GM18519 (cell line): ENCODE data around the gene NUDT9.
"Not testable (repeated sequence)": the region's sequence is repeated elsewhere in the genome, so short reads cannot be mapped to it uniquely, and the experiment has no call there.

Experiments
- ATAC-seq: cut with Tn5 transposase; IDR thresholded peaks from one replicate; pipeline ENCODE4 v1.9.1; 2021; ENCODE audit warnings: mild to moderate bottlenecking, moderate library complexity; ENCODE audit not compliant: unreplicated experiment, low FRiP score

NUDT9 gene

GRCh38 chr4:87451537-87451936 lies 29.2 kb downstream of the NUDT9 start:
- no peak for ATAC-seq

DNA sequence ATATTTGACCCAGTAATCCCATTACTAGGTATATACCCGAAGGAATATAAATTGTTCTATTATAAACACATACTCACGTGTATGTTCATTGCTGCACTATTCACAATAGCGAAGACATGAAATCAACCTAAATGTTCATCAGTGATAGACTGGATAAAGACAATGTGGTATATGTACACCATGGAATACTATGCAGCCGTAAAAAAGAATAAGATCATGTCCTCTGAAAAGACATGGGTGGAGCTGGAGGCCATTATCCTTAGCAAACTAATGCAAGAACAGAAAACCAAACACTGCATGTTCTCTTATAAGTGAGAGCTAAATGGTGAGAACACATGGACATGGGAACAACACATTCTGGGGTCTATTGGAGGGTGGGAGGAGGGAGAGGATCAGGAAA lies 36.5 kb downstream of the NUDT9 start:
- no peak for ATAC-seq

- no peak for ATAC-seq
Measured at GRCh38 chr4:87461281-87461700, 38.9 kb downstream of the NUDT9 start.

DNA sequence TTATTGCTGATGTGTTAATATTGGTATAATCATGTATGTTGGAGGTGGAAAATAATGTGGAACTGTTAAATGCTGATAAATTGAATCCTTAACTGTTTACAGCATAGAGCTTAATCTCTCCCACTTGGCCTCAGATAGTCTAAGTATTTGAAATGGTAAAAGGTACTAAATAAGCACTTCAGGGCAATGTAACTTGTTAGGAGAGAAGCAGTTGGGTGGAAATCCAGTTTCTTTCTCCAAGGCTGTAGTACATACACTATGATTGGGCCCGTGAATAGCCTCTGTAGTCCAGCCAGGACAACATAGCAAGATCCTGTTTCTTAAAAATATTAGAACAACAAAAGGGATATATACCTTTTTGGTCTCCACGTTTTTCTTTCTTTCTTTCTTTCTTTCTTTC lies 39.7 kb downstream of the NUDT9 start:
- no peak for ATAC-seq

DNA sequence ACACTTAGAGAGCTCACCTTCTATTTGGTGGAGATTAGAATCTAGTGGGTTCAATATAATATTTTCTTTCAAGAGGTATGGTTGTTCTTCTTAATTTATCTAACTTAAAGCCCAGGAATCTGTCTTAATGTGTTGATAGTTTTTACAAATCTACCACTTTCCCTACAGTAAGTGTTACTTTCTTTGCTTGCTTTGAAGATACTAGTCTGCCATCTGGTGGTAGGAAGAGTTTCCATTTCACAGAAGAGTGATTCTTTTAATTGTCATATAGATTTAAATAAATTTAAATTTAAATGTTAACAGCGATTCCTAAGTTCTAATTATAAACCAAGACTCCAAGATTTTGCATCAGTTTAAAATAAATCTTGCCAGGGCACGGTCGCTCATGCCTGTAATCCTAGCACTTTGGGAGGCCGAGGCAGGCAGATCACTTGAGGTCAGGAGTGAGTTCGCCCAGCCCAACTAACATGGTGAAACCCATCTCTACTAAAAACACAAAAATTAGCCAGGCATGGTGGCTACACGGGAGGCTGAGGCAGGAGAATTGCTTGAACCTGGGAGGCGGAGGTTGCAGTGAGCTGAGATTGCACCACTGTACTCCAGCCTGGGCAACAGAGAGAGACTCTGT lies 43.5 kb downstream of the NUDT9 start:
- ATAC-seq: peak; percentile 55

GRCh38 chr4:87469390-87469789 lies 47.0 kb downstream of the NUDT9 start:
- no peak for ATAC-seq

GRCh38 chr4:87476934-87477333 lies 54.6 kb downstream of the NUDT9 start:
- ATAC-seq: no peak

DNA sequence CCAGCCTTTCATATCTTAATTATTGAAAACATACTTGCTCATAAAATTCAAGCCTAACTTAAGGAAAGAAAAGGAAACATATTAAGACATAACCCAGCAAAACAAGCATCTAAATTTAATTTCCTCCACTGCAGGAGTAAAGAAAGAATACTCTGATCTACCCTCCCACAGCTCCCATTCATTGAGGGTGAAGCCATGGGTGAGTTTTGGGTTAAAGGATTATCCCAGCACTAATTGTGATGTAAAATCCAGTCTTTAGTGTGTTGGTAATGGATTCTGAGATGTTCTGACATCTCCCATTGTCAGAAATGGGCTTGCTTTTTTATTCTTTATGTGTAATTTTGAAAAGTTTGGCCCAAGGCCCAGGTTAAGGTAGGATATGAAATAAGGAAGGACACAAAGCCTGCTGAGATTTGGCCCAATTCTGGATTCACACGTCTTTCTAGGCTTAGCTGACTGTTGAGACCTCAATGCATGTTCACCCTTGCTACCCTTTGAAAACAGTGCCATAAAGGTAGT lies 56.4 kb downstream of the NUDT9 start:
- no peak for ATAC-seq

DNA sequence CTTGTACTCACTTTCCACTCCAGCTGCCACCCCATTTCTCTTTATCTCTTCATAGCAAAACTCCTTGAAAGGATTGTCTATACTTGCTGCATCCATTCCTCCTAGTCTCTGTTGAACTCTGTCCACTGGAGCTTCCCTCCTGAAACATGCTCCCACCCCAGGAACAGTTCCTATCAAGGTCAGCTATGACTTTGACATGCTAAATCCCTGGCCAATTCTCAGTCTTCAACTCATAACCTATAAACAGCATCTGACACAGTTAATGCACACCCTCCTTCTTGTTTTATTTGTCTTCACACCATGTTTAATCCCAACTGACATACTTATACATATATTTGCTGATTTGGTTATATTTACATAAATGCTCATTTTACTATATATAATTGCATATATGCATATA lies 59.0 kb downstream of the NUDT9 start:
- ATAC-seq: no peak

DNA sequence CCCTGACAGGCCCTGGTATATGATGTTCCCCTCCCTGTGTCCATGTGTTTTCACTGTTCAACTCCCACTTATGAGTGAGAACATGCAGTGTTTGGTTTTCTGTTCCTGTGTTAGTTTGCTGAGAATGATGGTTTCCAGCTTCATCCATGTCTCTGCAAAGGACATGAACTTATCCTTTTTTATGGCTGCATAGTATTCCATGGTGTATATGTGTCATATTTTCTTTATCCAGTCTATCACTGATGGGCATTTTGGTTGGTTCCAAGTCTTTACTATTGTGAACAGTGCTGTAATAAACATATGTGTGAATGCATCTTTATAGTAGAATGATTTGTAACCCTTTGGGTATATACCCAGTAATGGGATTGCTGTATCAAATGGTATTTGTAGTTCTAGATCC lies 60.9 kb downstream of the NUDT9 start:
- not testable (repeated sequence) for ATAC-seq

- ATAC-seq: not testable (repeated sequence)
Measured at GRCh38 chr4:87488666-87489065, 66.3 kb downstream of the NUDT9 start.

DNA sequence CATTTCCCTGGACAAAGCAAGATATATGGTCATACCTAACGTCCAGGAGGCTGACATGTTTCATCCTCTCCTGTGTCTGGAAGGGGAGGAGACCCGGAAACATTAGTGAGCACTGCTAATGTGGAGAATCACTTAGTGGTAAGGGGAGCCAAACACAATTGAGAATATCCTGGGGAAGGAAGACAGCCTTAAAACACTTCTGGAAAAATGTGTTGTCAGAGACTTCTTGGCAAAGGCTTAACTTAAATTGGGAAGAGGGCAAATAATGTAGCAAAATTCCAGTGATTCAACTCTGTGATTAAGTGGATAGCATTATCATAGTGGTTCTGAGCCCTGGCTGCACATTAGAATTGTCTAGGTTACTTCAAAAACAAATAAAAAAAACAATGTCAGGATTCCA lies 67.3 kb downstream of the NUDT9 start:
- ATAC-seq: no peak

- ATAC-seq: no peak
Measured at GRCh38 chr4:87490664-87491369, 68.4 kb downstream of the NUDT9 start.

DNA sequence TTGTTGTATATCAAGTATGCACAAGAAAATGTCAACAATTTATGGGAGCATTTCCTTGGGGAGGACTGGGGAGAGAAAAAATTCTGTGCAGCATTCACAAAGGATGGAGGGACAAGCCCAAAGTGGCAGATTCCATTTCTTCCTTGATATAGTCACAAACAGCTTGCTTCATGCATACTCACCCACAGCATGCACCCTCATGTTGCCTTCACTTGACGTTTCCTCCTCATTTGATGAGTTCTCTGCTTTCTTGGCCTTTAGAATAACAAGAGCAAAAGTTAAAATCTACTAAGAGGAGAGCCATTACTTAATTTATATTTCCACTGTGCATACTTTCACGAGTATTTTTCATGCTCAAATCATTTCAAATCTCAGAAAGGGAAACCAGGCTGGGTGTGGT lies 69.1 kb downstream of the NUDT9 start:
- ATAC-seq: no peak

- not testable (repeated sequence) for ATAC-seq
Measured at GRCh38 chr4:87491851-87492250, 69.5 kb downstream of the NUDT9 start.

- no peak for ATAC-seq
Measured at GRCh38 chr4:87493115-87493514, 70.7 kb downstream of the NUDT9 start.

DNA sequence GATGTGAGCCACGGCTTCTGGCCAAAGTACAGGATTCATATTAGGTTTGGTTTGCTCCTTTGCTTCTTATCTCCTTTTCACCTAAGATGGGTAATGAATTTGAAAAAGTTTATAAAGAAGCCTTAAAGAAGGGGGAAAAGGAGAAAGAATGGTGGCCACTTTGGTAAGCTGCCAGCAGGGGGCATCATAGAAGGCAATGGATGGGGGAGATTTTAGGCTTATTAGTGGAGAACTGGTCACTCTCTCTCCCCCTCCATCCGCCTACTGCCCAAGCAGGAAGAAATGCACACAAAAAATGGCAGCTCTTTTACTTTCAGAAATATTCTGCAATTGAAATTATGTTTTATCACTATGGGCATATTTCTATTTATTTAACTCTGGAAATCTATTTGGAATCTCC lies 74.8 kb downstream of the NUDT9 start:
- no peak for ATAC-seq

GRCh38 chr4:87497578-87497977 lies 75.2 kb downstream of the NUDT9 start:
- ATAC-seq: no peak

- peak; percentile 29 for ATAC-seq
Measured at GRCh38 chr4:87498446-87498900, 76.1 kb downstream of the NUDT9 start.

GRCh38 chr4:87499403-87500091 lies 77.2 kb downstream of the NUDT9 start:
- ATAC-seq: peak; percentile 86

DNA sequence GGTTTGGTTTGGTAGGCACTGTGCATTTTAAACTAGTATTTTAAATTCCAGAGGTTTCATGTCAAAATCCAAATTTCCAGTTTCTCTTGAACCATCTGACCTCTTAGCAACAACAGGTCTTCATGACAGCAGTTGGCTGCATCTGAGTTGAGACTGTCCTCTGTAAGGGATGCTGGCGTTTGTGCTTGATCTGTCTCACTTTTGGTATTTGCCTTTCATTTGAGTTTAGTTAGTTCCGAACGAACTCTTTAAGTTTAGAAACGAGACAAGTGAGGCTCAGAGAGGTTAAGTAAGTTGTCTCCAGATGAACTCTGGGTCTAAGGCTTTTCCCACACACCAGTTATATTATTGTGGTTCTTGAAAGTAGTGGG lies 77.7 kb downstream of the NUDT9 start:
- ATAC-seq: peak; percentile 36
